ENCODE data around the gene ZNF277.

ZNF277 gene

DNA sequence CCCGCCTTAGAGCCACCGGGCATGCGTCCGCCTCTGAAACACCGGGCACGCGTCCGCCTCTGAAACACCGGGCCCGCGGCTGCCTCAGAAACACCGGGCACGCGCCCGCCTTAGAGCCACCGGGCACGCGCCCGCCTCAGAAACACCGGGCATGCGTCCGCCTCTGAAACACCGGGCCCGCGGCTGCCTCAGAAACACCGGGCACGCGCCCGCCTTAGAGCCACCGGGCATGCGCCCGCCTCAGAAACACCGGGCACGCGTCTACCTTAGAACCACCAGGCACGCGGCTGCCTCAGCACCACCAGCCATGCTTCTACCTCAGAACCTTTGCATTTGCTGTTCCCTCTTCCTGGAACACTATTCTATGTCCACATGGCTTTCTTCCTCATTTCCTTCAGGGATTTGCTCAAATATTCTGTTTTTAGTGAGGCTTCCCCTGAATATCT lies 185.4 kb downstream of the ZNF277 start:
- peak; percentile 61 for DNase-seq (ENCODE audit: low spot score)

All from cerebellar cortex (tissue), 1 donor.